ENCODE measurements around the gene TNFRSF9. TPM values are rescaled to one million over a fixed set of nuclear protein-coding genes. Genes with fewer than 3 reads are reported as not detected.

Gene TNFRSF9
- total RNA-seq, 1 experiment from 2014 or later: not detected

DNA sequence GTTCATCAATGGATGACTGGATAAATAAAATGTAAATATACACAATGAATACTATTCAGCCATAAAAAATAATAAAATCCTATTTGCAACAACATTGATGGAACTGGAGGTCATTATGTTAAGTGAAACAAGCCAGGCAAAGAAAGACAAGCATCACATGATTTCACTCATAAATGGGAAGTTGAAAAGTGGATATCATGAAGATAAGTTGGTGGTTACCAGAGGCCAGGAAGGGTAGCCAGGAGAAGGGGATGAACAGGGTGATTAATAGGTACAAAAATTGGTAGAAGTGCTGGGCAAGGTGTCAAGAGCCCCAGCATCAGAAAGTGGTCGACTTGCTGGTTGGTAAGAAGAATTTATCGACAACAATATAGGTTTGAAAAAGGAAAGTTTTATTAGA lies 19.5 kb upstream of the TNFRSF9 start:
- Histone ChIP-seq H3K9me3 (ENCODE audit: control insufficient read depth, low read depth, low read length) (no peaks in the 10 kb centered on the region), H2BK20ac (ENCODE audit: low read depth, low read length, poor library complexity, severe bottlenecking) (no peak overlapping the region), H3K9ac (ENCODE audit: extremely low read depth, insufficient read length, low read length) (no peak overlapping the region), H3K79me1 (ENCODE audit: insufficient read depth, low read depth, low read length, poor library complexity, severe bottlenecking) (peaks cover 2% of the 10 kb centered on the region), H4K5ac (ENCODE audit: insufficient read length, low read depth, low read length) (no peak overlapping the region), H3K4ac (ENCODE audit: low read depth, low read length) (no peak overlapping the region), H3T11ph (ENCODE audit: low read length) (no peak overlapping the region), H3K79me2 (ENCODE audit: insufficient read depth, low read length) (peaks cover 3% of the 10 kb centered on the region; the same call in 1 of the 2 replicates), H2BK5ac (ENCODE audit: insufficient read length, low read length) (no peak overlapping the region), H2AFZ (ENCODE audit: low read length) (no peak overlapping the region), H3K23ac (ENCODE audit: insufficient read length, low read depth, low read length) (no peak overlapping the region), H3K27me3 (ENCODE audit: insufficient read depth, low read length) (no peaks in the 10 kb centered on the region), H2BK120ac (ENCODE audit: low read depth, low read length, poor library complexity, severe bottlenecking) (no peak overlapping the region), H3K4me1 (ENCODE audit: insufficient read depth, low read length) (no peaks in the 10 kb centered on the region), H3K56ac (ENCODE audit: insufficient read length, low read depth, low read length) (no peak overlapping the region), H2BK15ac (ENCODE audit: low read depth, low read length) (no peak overlapping the region), H2BK12ac (ENCODE audit: insufficient read length, low read depth, low read length) (no peak overlapping the region), H3K18ac (ENCODE audit: insufficient read length, low read depth, low read length) (no peak overlapping the region), H3K27ac (ENCODE audit: insufficient read length, low read depth, low read length) (no peak overlapping the region), H2AK5ac (ENCODE audit: insufficient read length, low read length) (no peak overlapping the region), H3K23me2 (ENCODE audit: insufficient read length, low read depth, low read length, poor library complexity, severe bottlenecking) (peaks cover 2% of the 10 kb centered on the region), H4K20me1 (ENCODE audit: control insufficient read depth, insufficient read depth, insufficient read length) (no peaks in the 10 kb centered on the region), H4K8ac (replicated peaks; ENCODE audit: insufficient read length, low read depth, low read length) (no peak overlapping the region), H3K4me2 (ENCODE audit: insufficient read depth, insufficient read length, low read length) (peak overlapping the region; percentile 96), H3K14ac (ENCODE audit: insufficient read depth, low read length) (no peak overlapping the region), H4K91ac (ENCODE audit: insufficient read length, low read depth, low read length) (no peak overlapping the region)
- Mint-ChIP-seq H3K27me3 (ENCODE audit: low read depth) (no peaks in the 10 kb centered on the region; the same call in 1 of the 2 replicates), H3K27ac (no peak overlapping the region), H3K36me3 (ENCODE audit: insufficient read depth in 1 of 3, low read depth in 3 of 3) (peaks cover 22 to 34% (median 24%) of the 10 kb centered on the region in 3 experiments), H3K9me3 (no peaks in the 10 kb centered on the region), H3K4me3 (peak overlapping the region; percentile 97), H3K4me1 (peaks cover 15 to 20% of the 10 kb centered on the region in 2 experiments)
- TF ChIP-seq, protein P1, sequence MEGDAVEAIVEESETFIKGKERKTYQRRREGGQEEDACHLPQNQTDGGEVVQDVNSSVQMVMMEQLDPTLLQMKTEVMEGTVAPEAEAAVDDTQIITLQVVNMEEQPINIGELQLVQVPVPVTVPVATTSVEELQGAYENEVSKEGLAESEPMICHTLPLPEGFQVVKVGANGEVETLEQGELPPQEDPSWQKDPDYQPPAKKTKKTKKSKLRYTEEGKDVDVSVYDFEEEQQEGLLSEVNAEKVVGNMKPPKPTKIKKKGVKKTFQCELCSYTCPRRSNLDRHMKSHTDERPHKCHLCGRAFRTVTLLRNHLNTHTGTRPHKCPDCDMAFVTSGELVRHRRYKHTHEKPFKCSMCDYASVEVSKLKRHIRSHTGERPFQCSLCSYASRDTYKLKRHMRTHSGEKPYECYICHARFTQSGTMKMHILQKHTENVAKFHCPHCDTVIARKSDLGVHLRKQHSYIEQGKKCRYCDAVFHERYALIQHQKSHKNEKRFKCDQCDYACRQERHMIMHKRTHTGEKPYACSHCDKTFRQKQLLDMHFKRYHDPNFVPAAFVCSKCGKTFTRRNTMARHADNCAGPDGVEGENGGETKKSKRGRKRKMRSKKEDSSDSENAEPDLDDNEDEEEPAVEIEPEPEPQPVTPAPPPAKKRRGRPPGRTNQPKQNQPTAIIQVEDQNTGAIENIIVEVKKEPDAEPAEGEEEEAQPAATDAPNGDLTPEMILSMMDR (conservative IDR thresholded peaks at IDR 0.05): no peak
- no CpG with 5 or more reads among the region's 2 CpGs for WGBS (ENCODE audit: extremely low coverage, insufficient read length, low lambda C conversion rate)
- DNase-seq: no peak
